HG03575 (cell line): Measurements from ENCODE around the gene KIF2C.
"Not testable (repeated sequence)": the region's sequence is repeated elsewhere in the genome, so short reads cannot be mapped to it uniquely, and the experiment has no call there.

Experiments
- ATAC-seq: cut with Tn5 transposase; IDR thresholded peaks from one replicate; pipeline ENCODE4 v1.9.1; 2021; ENCODE audit not compliant: unreplicated experiment, insufficient number of reproducible peaks, low FRiP score; ENCODE audit errors: extremely low read depth

KIF2C gene

GRCh38 chr1:44739307-44740178, at the start of gene KIF2C:
KIF2C (plus strand) TSS chr1:44739837; CDS start chr1:44739933, 96 bp downstream.
- peak; percentile 73 for ATAC-seq

GRCh38 chr1:44693159-44693558, 46.5 kb upstream of the KIF2C start:
- ATAC-seq, result no peak

GRCh38 chr1:44693900-44694299, 45.7 kb upstream of the KIF2C start:
- ATAC-seq, result no peak

- ATAC-seq, result no peak
Observed at GRCh38 chr1:44694863-44695478, 44.7 kb upstream of the KIF2C start.

- no peak for ATAC-seq
Observed at GRCh38 chr1:44695671-44696070, 44.0 kb upstream of the KIF2C start.

GRCh38 chr1:44696101-44696500, 43.5 kb upstream of the KIF2C start:
- no peak for ATAC-seq

GRCh38 chr1:44696789-44697345, 42.8 kb upstream of the KIF2C start:
- ATAC-seq, result no peak

GRCh38 chr1:44698138-44698537, 41.5 kb upstream of the KIF2C start:
- ATAC-seq, result no peak

GRCh38 chr1:44699375-44699774, 40.3 kb upstream of the KIF2C start:
- ATAC-seq, result not testable (repeated sequence)

GRCh38 chr1:44700573-44700972, 39.1 kb upstream of the KIF2C start:
- no peak for ATAC-seq

GRCh38 chr1:44701141-44701573, 38.5 kb upstream of the KIF2C start:
- ATAC-seq, result no peak

GRCh38 chr1:44705470-44705869, 34.2 kb upstream of the KIF2C start:
- no peak for ATAC-seq

- ATAC-seq, result no peak
Observed at GRCh38 chr1:44705938-44706337, 33.7 kb upstream of the KIF2C start.

- ATAC-seq, result no peak
Observed at GRCh38 chr1:44707112-44707881, 32.3 kb upstream of the KIF2C start.

- no peak for ATAC-seq
Observed at GRCh38 chr1:44707959-44708831, 31.4 kb upstream of the KIF2C start.

GRCh38 chr1:44713321-44713781, 26.3 kb upstream of the KIF2C start:
- no peak for ATAC-seq

GRCh38 chr1:44714532-44714931, 25.1 kb upstream of the KIF2C start:
- no peak for ATAC-seq

- no peak for ATAC-seq
Observed at GRCh38 chr1:44714944-44715571, 24.6 kb upstream of the KIF2C start.
